HEK293 (cell line): Measurements from ENCODE around the gene SYT13.

ENCODE experiments used
- KLF1 ChIP-seq: fragments of 450-650 bp; formaldehyde crosslinking; IDR thresholded peaks from 2 replicates; pipeline ENCODE4 v1.5.1; 2016; ENCODE audit warnings: missing biosample characterization, missing genetic modification characterization

SYT13 gene

GRCh38 chr11:45193695-45194094 is 92.4 kb downstream of the SYT13 start (continued):
- no peak for TF ChIP-seq KLF1
